ENCODE results near the gene C1RL.

Gene C1RL

DNA sequence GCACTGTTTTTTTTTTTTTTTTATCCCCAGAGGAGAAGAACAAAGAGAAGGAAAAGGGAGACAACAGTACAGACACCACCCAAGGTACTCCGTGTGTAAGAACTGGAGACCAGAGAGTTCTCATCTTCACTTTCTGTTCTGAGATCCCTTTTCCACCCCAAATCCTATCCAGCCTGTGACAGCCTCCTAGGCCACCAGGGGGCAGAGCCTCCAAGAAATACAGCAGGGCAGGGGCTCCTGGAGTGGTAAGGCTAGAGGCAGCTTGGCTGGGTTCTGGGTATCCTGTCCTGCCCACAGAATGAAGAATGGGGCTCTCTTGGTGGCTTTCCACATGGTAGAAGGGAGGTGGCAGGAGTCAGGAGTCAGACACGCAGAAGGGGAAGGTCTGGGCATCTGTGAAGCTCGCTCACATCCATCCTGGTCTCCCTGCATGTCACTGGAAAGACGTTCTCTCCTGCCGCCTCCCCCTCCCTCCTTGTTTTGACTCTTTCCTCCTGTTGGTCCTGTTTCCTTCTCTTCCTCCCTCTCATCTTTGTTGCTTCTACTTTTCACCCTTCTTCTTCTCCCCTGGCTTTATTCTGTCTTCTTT is 33.1 kb upstream of the C1RL start:
- Histone ChIP-seq H3K4me2 (no peak overlapping the region), H3K9me3 (replicated peaks in 1 of 11) (no peaks in the 10 kb centered on the region), H3K27ac (no peak overlapping the region), H3K27me3 (no peaks in the 10 kb centered on the region), H3K9ac (no peak overlapping the region), H3K36me3 (peaks cover 19 to 81% (median 51%) of the 10 kb centered on the region in 11 experiments; a peak in 21 of 22 replicates), H3K4me1 (peaks cover 0 to 18% (median 0%) of the 10 kb centered on the region in 10 experiments; a peak in 7 of 20 replicates), H4K20me1 (no peaks in the 10 kb centered on the region), H3K4me3 (no peak overlapping the region)
- TF ChIP-seq Cebpa-rat (IDR thresholded peaks at IDR 0.05): no peak

DNA sequence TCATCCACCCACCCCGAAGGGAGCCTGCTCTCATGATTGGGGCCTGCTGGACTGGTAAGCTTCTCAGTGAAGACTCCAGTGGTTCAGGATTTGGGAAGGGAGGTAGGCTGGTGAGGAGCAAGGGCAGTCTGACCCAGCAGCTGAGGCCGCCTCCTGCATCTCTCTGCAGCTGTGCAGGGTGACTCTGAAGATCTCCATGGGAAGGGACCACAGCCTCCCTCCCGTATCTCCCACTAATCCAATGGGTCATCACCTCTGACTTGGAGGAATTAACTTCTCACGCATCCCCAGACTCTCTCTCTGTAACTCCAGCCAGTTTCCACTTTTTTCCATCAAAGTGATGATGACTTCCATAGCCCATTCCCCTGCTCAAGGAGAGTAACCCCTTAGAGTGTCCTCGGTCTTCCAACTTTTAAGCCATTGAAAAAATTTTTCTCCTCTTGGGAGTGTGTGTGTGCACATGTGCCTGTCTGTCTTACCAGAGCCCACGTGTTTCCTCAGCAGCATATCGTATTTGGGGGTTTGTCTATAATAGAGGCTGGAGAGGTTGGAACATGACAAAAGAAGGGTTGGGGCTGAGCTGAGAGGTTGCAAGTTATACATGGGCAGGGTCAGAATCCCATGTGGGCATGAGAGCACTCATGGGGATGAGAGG is 32.5 kb upstream of the C1RL start:
- Histone ChIP-seq H4K20me1 (no peaks in the 10 kb centered on the region), H3K27me3 (no peaks in the 10 kb centered on the region), H3K36me3 (peaks cover 21 to 81% (median 51%) of the 10 kb centered on the region in 11 experiments), H3K4me3 (no peak overlapping the region), H3K9me3 (replicated peaks in 1 of 11) (no peaks in the 10 kb centered on the region), H3K9ac (no peak overlapping the region), H3K4me1 (peaks cover 0 to 19% (median 0%) of the 10 kb centered on the region in 10 experiments; a peak in 7 of 20 replicates), H3K4me2 (no peak overlapping the region), H3K27ac (no peak overlapping the region)
- no peak for TF ChIP-seq Cebpa-rat (IDR thresholded peaks at IDR 0.05)

DNA sequence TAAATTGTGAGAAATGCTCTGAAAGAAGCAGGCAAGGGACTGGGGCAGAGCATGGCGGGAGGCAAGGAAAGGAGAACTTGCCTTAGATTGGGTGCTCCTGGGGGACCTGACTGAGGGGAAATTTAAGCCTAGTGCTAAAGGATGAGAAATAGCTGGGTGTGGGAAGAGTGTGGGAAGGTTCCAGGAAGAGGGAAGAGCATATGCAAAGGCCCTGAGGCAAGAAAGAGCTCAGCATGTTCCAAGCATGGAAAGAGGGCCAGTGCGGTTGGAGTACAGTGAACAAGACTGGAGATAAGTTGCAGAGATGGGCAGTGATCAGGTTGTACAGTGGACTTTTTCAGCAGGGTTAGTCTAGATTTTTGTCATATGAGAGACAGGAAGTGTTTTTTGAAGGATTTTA is 30.2 kb upstream of the C1RL start:
- no peak overlapping the region for H3K4me2 ChIP-seq
- H3K9ac ChIP-seq: no peak overlapping the region
- no peak for TF ChIP-seq Cebpa-rat (IDR thresholded peaks at IDR 0.05)
- no peaks in the 10 kb centered on the region for H3K27me3 ChIP-seq
- no peak overlapping the region for H3K4me3 ChIP-seq
- no peaks in the 10 kb centered on the region for H4K20me1 ChIP-seq
- peaks cover 25 to 85% (median 62%) of the 10 kb centered on the region in 11 experiments for H3K36me3 ChIP-seq
- H3K9me3 ChIP-seq (replicated peaks in 1 of 11): no peaks in the 10 kb centered on the region
- peaks cover 0 to 19% (median 0%) of the 10 kb centered on the region in 10 experiments; a peak in 7 of 20 replicates for H3K4me1 ChIP-seq
- H3K27ac ChIP-seq: no peak overlapping the region

DNA sequence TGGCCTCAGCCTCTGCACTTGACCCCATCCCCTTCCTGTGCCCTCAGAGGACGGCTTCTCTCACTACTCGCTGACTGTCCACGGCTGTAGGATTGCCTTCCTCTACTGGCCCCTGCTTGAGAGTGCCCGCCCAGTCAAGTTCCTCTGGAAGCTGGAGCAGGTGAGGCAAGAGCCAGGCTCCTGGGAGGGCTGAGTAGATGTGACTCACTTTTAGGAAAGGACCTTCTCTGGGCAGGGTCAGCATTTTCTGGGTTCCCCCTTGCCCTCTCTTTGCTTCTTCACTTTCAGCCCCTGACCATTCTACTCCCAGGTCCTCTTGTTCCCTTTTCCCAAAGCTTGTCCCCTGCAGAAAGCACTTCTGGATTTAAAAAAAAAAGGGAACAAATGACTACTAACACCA is 28.9 kb upstream of the C1RL start:
- H3K4me3 ChIP-seq: no peak overlapping the region
- H4K20me1 ChIP-seq: no peaks in the 10 kb centered on the region
- no peaks in the 10 kb centered on the region for H3K9me3 ChIP-seq (replicated peaks in 1 of 11)
- no peak overlapping the region for H3K9ac ChIP-seq
- no peak for TF ChIP-seq Cebpa-rat (IDR thresholded peaks at IDR 0.05)
- H3K4me1 ChIP-seq: peaks cover 1 to 19% (median 6%) of the 10 kb centered on the region in 10 experiments; a peak in 19 of 20 replicates
- peak overlapping the region in 3 of 11 experiments; percentile 32 to 54 (median 33); a peak in 5 of 22 replicates for H3K4me2 ChIP-seq
- H3K36me3 ChIP-seq: peaks cover 21 to 86% (median 59%) of the 10 kb centered on the region in 11 experiments
- H3K27me3 ChIP-seq: no peaks in the 10 kb centered on the region
- no peak overlapping the region for H3K27ac ChIP-seq

DNA sequence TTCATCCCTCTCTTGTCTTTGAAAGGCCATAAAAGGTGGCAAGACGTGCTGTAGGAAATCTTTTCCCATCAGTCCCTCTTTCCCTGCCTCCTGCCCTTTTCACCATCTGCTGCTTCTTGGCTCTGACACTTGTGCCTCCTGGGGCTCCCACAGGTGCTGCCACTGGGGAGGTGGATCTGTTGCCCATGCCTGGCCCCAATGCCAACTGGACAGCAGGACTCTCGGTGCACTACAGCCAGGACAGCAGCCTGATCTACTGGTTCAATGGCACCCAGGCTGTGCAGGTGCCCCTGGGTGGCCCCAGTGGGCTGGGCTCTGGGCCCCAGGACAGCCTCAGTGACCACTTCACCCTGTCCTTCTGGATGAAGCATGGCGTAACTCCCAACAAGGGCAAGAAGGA is 27.7 kb upstream of the C1RL start:
- Histone ChIP-seq H3K27ac (no peak overlapping the region), H3K4me3 (no peak overlapping the region), H3K27me3 (no peaks in the 10 kb centered on the region), H3K9ac (no peak overlapping the region), H3K4me2 (peak overlapping the region in 1 of 11 experiments; percentile 32; a peak in 1 of 22 replicates), H3K9me3 (replicated peaks in 1 of 11) (no peaks in the 10 kb centered on the region), H3K4me1 (peaks cover 14 to 26% (median 18%) of the 10 kb centered on the region in 10 experiments), H4K20me1 (no peaks in the 10 kb centered on the region), H3K36me3 (peaks cover 21 to 82% (median 57%) of the 10 kb centered on the region in 11 experiments)
- TF ChIP-seq Cebpa-rat (IDR thresholded peaks at IDR 0.05): no peak

DNA sequence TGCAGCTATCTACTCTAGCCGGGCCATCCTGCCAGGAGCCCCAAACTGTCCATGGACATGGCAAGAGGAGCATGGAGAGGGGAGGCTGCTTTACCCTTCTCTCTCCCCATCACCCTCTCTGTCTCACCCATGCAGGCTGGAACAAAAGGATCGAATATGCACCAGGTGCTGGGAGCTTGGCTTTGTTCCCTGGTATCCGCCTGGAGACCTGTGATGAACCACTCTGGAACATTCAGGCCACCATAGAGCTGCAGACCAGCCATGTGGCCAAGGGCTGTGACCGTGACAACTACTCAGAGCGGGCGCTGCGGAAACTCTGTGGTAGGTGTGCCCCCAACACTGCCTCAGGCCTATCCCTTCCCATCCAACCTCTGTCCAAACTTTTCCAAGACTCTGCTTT is 27.1 kb upstream of the C1RL start:
- no peak overlapping the region for H3K9ac ChIP-seq
- peaks cover 21 to 76% (median 53%) of the 10 kb centered on the region in 11 experiments for H3K36me3 ChIP-seq
- H3K4me2 ChIP-seq: no peak overlapping the region
- no peak overlapping the region for H3K27ac ChIP-seq
- H3K4me3 ChIP-seq: no peak overlapping the region
- no peaks in the 10 kb centered on the region for H4K20me1 ChIP-seq
- no peaks in the 10 kb centered on the region for H3K27me3 ChIP-seq
- H3K4me1 ChIP-seq: peaks cover 20 to 32% (median 24%) of the 10 kb centered on the region in 10 experiments
- TF ChIP-seq Cebpa-rat (IDR thresholded peaks at IDR 0.05): no peak
- no peaks in the 10 kb centered on the region for H3K9me3 ChIP-seq (replicated peaks in 1 of 11)

DNA sequence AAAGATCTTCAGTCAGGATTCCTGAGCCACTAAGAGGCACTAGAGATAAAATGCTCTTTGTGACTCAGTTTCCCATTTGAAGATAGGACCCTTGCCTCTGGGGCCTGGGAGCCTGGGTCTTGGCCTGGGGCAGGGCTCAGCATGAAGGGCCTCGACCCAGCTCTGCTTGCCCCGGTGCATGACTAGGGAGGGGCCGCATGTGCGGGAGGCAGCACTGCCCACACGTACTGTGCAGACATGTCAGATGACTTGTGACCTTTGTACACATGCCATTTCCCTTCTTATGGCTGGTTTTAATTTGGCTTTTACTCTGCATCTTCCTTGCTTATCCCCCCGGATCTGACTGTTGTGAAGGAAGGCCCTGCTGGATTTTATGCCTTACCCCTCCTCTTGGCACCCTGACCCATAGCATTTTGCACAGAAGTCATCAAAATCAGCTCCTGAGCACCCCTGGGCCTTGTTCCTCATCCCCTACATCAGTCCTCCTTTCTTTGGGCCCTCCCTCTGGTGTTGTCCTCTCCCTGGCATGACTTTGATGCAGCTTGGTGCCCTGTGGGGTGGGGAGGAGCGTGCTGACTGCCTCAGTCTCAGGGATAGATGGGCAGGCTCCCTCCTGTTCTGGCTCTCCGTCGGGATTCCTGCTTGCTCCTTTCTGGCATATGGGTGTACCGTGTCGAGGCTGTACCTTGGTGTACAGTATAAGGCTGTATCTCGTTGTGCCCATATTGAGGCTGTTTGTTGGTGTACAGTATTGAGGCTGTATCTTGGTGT is 25.6 kb upstream of the C1RL start:
- Histone ChIP-seq H3K4me1 (peaks cover 27 to 40% (median 34%) of the 10 kb centered on the region in 10 experiments), H3K4me3 (no peak overlapping the region), H3K4me2 (no peak overlapping the region), H4K20me1 (no peaks in the 10 kb centered on the region; a peak in 1 of 22 replicates), H3K9me3 (replicated peaks in 1 of 11) (no peaks in the 10 kb centered on the region), H3K27me3 (no peaks in the 10 kb centered on the region), H3K9ac (no peak overlapping the region), H3K27ac (no peak overlapping the region), H3K36me3 (peaks cover 21 to 64% (median 46%) of the 10 kb centered on the region in 11 experiments)
- no peak for TF ChIP-seq Cebpa-rat (IDR thresholded peaks at IDR 0.05)

DNA sequence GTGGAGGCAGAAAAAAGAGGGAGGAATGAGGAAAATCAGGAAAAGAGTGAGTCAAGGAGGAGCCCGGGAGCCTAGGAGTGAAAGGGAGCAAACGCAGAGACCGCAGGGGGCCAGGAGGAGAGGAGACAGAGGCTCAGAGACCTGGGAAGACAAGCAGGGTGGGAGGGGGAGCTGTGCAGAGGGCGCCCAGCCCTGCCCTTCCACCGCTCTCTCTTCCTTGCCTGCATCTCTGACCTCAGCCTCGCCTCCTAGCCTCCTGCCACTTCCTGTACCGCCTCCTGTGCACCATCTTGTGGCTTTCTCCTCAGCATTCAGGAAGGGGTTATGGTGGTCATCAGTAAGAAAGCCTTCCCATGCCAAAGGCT is 22.5 kb upstream of the C1RL start:
- TF ChIP-seq Cebpa-rat (IDR thresholded peaks at IDR 0.05): no peak

More for the DNA sequence above, 22.5 kb upstream of the C1RL start:
- H3K4me2 ChIP-seq: peak overlapping the region; percentile 84 to 100 (median 99)
- no peak overlapping the region for H3K27ac ChIP-seq
- no peaks in the 10 kb centered on the region for H3K27me3 ChIP-seq
- H3K4me3 ChIP-seq: peak overlapping the region in 9 of 10 experiments; percentile 62 to 86 (median 72); a peak in 18 of 20 replicates
- peaks cover 20 to 44% (median 38%) of the 10 kb centered on the region in 10 experiments for H3K4me1 ChIP-seq
- H4K20me1 ChIP-seq: no peaks in the 10 kb centered on the region; a peak in 1 of 22 replicates
- H3K36me3 ChIP-seq: peaks cover 13 to 33% (median 30%) of the 10 kb centered on the region in 11 experiments
- peak overlapping the region in 8 of 11 experiments; percentile 61 to 84 (median 78); a peak in 11 of 22 replicates for H3K9ac ChIP-seq
- no peaks in the 10 kb centered on the region for H3K9me3 ChIP-seq (replicated peaks in 1 of 11)
